Measurements from ENCODE around the gene C16orf96. TPM values are rescaled to one million over a fixed set of nuclear protein-coding genes. Genes with fewer than 3 reads are reported as not detected.

The C16orf96 gene
- total and polyA plus RNA-seq, 2 of the 13 experiments (the other 11 are each of a cell fraction or from before 2014, with no cell fraction given): 0.03 TPM; not detected in 1

- Histone ChIP-seq H3K4me2 (ENCODE audit: low read depth, low read length) (no peak overlapping the region), H3K79me2 (ENCODE audit: insufficient read depth, low read length) (peaks cover 53% of the 10 kb centered on the region), H3K27ac (ENCODE audit: extremely low read length, insufficient read depth, low read length) (no peak overlapping the region), H3K9ac (ENCODE audit: insufficient read depth, low read depth, low read length) (no peak overlapping the region), H3K36me3 (replicated peaks in 1 of 2; ENCODE audit: control insufficient read depth in 1 of 2, insufficient read depth in 2 of 2, low read length in 2 of 2) (peaks cover 19 to 40% of the 10 kb centered on the region in 2 experiments; a peak in 4 of 5 replicates), H3K27me3 (ENCODE audit: control insufficient read depth in 1 of 2, insufficient read depth in 2 of 2, low read length in 2 of 2) (no peaks in the 10 kb centered on the region), H3K9me3 (ENCODE audit: low read length) (no peaks in the 10 kb centered on the region), H3K4me3 (replicated peaks in 1 of 3; ENCODE audit: insufficient read depth in 1 of 3, low read depth in 2 of 3, low read length in 3 of 3) (no peak overlapping the region), H3K4me1 (ENCODE audit: insufficient read depth, low read length) (peaks cover 15% of the 10 kb centered on the region; the same call in 1 of the 2 replicates), H2AFZ (ENCODE audit: low read length) (no peak overlapping the region), H4K20me1 (ENCODE audit: insufficient read depth, low read length) (peaks cover 37% of the 10 kb centered on the region)
- intact Hi-C loops (cut with micrococcal nuclease; ENCODE audit: unreplicated experiment): no loop called here
- 98% methylated on average over 5 of the region's 5 CpGs for WGBS (ENCODE audit: low lambda C conversion rate)
- BruUV-seq (replicated peaks): no TSS peak
- FAIRE-seq: no peak
- CTCF ChIA-PET (ENCODE audit: low intra/inter-chr PET ratio, low total read pairs): no interaction called here
- in situ Hi-C loops (cut with HindIII; ENCODE audit: extremely low pct_ligation_motif_present, low pct_unique_long_range_greater_than_20kb): loop anchor here (10.0 to 25.0 kb wide), 2 partner anchors 69 to 447 kb away; partner anchors contain the start of gene SEC14L5
- no peak for ATAC-seq
- no peak for DNase-seq (ENCODE audit: low spot score)
- POLR2A ChIA-PET: no interaction called here
- no peak for TF ChIP-seq IRF9 (CRISPR knock-in tag; IDR thresholded peaks at IDR 0.05; ENCODE audit: borderline replicate concordance)
- no peak for TF ChIP-seq ZC3H4 (CRISPR knock-in tag; IDR thresholded peaks at IDR 0.05; ENCODE audit: borderline replicate concordance)
- no peak for TF ChIP-seq ZNF441 (CRISPR knock-in tag; IDR thresholded peaks at IDR 0.05; ENCODE audit: borderline replicate concordance)
- no peak for TF ChIP-seq DZIP1 (CRISPR knock-in tag; IDR thresholded peaks at IDR 0.05)
- TF ChIP-seq ARID5B (CRISPR knock-in tag; IDR thresholded peaks at IDR 0.05): no peak
- TF ChIP-seq HINFP (CRISPR knock-in tag; IDR thresholded peaks at IDR 0.05; ENCODE audit: low read depth): no peak
- no peak for TF ChIP-seq ZBTB20 (CRISPR knock-in tag; IDR thresholded peaks at IDR 0.05; ENCODE audit: borderline replicate concordance, low read depth)
- no peak for TF ChIP-seq ZNF331 (CRISPR knock-in tag; IDR thresholded peaks at IDR 0.05)
- TF ChIP-seq TERF1 (CRISPR knock-in tag; IDR thresholded peaks at IDR 0.05): no peak
- TF ChIP-seq NCOR1 (IDR thresholded peaks at IDR 0.05; ENCODE audit: borderline replicate concordance, low read length): no peak
- no peak for TF ChIP-seq SAP130 (CRISPR knock-in tag; IDR thresholded peaks at IDR 0.05; ENCODE audit: low read depth)
- no peak for TF ChIP-seq STAG1 (CRISPR knock-in tag; IDR thresholded peaks at IDR 0.05)
Observed at GRCh38 chr16:4515611-4516233, 40.4 kb upstream of the C16orf96 start.

Data from HepG2 (cell line).